Suprapubic skin (tissue), 4 donors: ENCODE results near the gene LRRC8B.

Source experiments
- CTCF ChIP-seq, 2 donors: fragments of 200-600 bp in 1 of 2; fragments of 450-650 bp in 1 of 2; sonication (generic) in 1 of 2; IDR thresholded peaks; one replicate each; pipeline ENCODE4 v1.5.1; 2016 to 2019; ENCODE audit warnings: antibody characterized with exemption in 2 of 2, mild to moderate bottlenecking in 1 of 2, moderate library complexity in 1 of 2
- EP300 ChIP-seq: sonication (generic); formaldehyde crosslinking; IDR thresholded peaks from one replicate; pipeline ENCODE4 v1.6.1; 2017; ENCODE audit warnings: antibody characterized with exemption
- POLR2A ChIP-seq, 2 donors: fragments of 450-650 bp; IDR thresholded peaks; one replicate each; pipeline ENCODE4 v1.6.1; 2017; ENCODE audit warnings: antibody characterized with exemption in 2 of 2, mild to moderate bottlenecking in 2 of 2, moderate library complexity in 2 of 2
- POLR2AphosphoS5 ChIP-seq, 3 donors: sonication (generic); formaldehyde crosslinking; IDR thresholded peaks; one replicate each; pipeline ENCODE4 v1.6.1; 2017; ENCODE audit warnings: antibody characterized with exemption in 3 of 3

GRCh38 chr1:89502895-89503294, 21.7 kb upstream of the LRRC8B start:
- TF ChIP-seq CTCF (IDR thresholded peaks at IDR 0.05) (no peak), POLR2A (IDR thresholded peaks at IDR 0.05) (no peak), EP300 (no peak), POLR2AphosphoS5 (IDR thresholded peaks at IDR 0.05) (no peak)
